Activated CD8-positive, alpha-beta memory T cell treated with anti-CD3 and anti-CD28 coated beads for 1 hour (primary cell): ENCODE data around the gene ITCH.

Experiments
- DNase-seq, 2 donors: peaks; one replicate each; pipeline ENCODE4 v3.0.0-alpha.2; 2020; ENCODE audit warnings: low read depth in 1 of 2; ENCODE audit errors: extremely low read depth in 1 of 2

Gene ITCH

GRCh38 chr20:34525709-34526416, 162.8 kb downstream of the ITCH start:
- no peak for DNase-seq

- DNase-seq = no peak
Measured at GRCh38 chr20:34526466-34526865, 163.4 kb downstream of the ITCH start.

- no peak for DNase-seq
Measured at GRCh38 chr20:34527016-34527415, 163.9 kb downstream of the ITCH start.

- no peak for DNase-seq
Measured at GRCh38 chr20:34528921-34529297, 165.8 kb downstream of the ITCH start.

- DNase-seq = no peak
Measured at GRCh38 chr20:34529742-34530141, 166.7 kb downstream of the ITCH start.

- no peak for DNase-seq
Measured at GRCh38 chr20:34530342-34530741, 167.3 kb downstream of the ITCH start.

- no peak for DNase-seq
Measured at GRCh38 chr20:34531608-34532265, 168.7 kb downstream of the ITCH start.

GRCh38 chr20:34532320-34532719, 169.2 kb downstream of the ITCH start:
- DNase-seq = no peak

GRCh38 chr20:34532756-34533155, 169.7 kb downstream of the ITCH start:
- DNase-seq = no peak

GRCh38 chr20:34534391-34535165, 171.5 kb downstream of the ITCH start:
- DNase-seq = no peak

- no peak for DNase-seq
Measured at GRCh38 chr20:34535301-34535840, 172.3 kb downstream of the ITCH start.

- DNase-seq = no peak
Measured at GRCh38 chr20:34535857-34536256, 172.8 kb downstream of the ITCH start.

- no peak for DNase-seq
Measured at GRCh38 chr20:34536798-34537394, 173.8 kb downstream of the ITCH start.

- no peak for DNase-seq
Measured at GRCh38 chr20:34537651-34538050, 174.6 kb downstream of the ITCH start.

GRCh38 chr20:34538671-34539123, 175.6 kb downstream of the ITCH start:
- no peak for DNase-seq

- no peak for DNase-seq
Measured at GRCh38 chr20:34539756-34540155, 176.7 kb downstream of the ITCH start.

- no peak for DNase-seq
Measured at GRCh38 chr20:34540596-34541263, 177.7 kb downstream of the ITCH start.

GRCh38 chr20:34541264-34541901, 178.3 kb downstream of the ITCH start:
- DNase-seq = no peak

- DNase-seq = no peak
Measured at GRCh38 chr20:34541917-34542316, 178.8 kb downstream of the ITCH start.

- no peak for DNase-seq
Measured at GRCh38 chr20:34542439-34542838, 179.4 kb downstream of the ITCH start.
